ENCODE data around the gene BACH1.
"Not testable (repeated sequence)": the region's sequence is repeated elsewhere in the genome, so short reads cannot be mapped to it uniquely, and the experiment has no call there.

BACH1 gene

GRCh38 chr21:29356810-29357209 is 58.1 kb downstream of the BACH1 start:
- not testable (repeated sequence) for H3K4me2 ChIP-seq (ENCODE audit: low read depth, low read length, poor library complexity, severe bottlenecking); H3K27ac ChIP-seq (ENCODE audit: low read depth, low read length); H3K9me3 ChIP-seq (ENCODE audit: insufficient read depth, low read length); H3F3A ChIP-seq (ENCODE audit: insufficient read depth); H3K27me3 ChIP-seq (ENCODE audit: low read length); H3K79me2 ChIP-seq (ENCODE audit: insufficient read depth, low read length); H3K4me3 ChIP-seq (ENCODE audit: insufficient read depth, low read length, poor library complexity, severe bottlenecking); H2AFZ ChIP-seq (ENCODE audit: low read depth, low read length, severe bottlenecking); H3K36me3 ChIP-seq (ENCODE audit: low read length); H4K20me1 ChIP-seq (ENCODE audit: low read depth, low read length); H3K9ac ChIP-seq (ENCODE audit: low read length); H3K9me2 ChIP-seq (replicated peaks; ENCODE audit: insufficient read depth, low read length)

DNA sequence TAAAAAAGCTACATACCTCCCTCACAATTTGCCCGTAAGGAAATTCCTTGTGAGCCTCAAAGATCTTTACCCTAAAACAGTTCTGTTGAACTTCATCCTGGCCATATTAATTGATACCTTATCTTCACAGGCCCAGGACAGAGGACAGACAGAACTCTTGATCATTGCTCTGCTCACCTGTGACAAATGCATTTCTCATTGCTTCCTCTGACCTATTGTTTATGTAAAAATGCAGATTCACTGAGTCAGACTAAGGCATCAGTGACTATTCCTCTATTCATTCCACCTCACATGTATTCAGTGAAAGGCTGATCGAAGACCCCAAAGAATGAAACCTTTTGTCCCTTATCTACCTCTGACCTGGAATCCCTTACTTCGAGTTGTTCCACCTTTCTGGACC is 61.0 kb downstream of the BACH1 start:
- Histone ChIP-seq H3K4me3 (ENCODE audit: insufficient read depth, low read length, poor library complexity, severe bottlenecking) (no peak overlapping the region), H3K27me3 (ENCODE audit: low read length) (no peaks in the 10 kb centered on the region), H2AFZ (ENCODE audit: low read depth, low read length, severe bottlenecking) (no peak overlapping the region), H3K4me2 (ENCODE audit: low read depth, low read length, poor library complexity, severe bottlenecking) (no peak overlapping the region), H3K9me3 (ENCODE audit: insufficient read depth, low read length) (no peaks in the 10 kb centered on the region), H3K27ac (ENCODE audit: low read depth, low read length) (no peak overlapping the region), H3K36me3 (ENCODE audit: low read length) (no peaks in the 10 kb centered on the region), H3K9me2 (replicated peaks; ENCODE audit: insufficient read depth, low read length) (no peaks in the 10 kb centered on the region), H3K9ac (ENCODE audit: low read length) (no peak overlapping the region), H4K20me1 (ENCODE audit: low read depth, low read length) (no peaks in the 10 kb centered on the region), H3K79me2 (ENCODE audit: insufficient read depth, low read length) (no peaks in the 10 kb centered on the region), H3F3A (ENCODE audit: insufficient read depth) (no peaks in the 10 kb centered on the region)
- no peak for TF ChIP-seq EZH2phosphoT487 (conservative IDR thresholded peaks at IDR 0.05; ENCODE audit: low read length)
- TF ChIP-seq CTCF (IDR thresholded peaks at IDR 0.05; ENCODE audit: insufficient read depth, low read length, poor library complexity, severe bottlenecking) = no peak

DNA sequence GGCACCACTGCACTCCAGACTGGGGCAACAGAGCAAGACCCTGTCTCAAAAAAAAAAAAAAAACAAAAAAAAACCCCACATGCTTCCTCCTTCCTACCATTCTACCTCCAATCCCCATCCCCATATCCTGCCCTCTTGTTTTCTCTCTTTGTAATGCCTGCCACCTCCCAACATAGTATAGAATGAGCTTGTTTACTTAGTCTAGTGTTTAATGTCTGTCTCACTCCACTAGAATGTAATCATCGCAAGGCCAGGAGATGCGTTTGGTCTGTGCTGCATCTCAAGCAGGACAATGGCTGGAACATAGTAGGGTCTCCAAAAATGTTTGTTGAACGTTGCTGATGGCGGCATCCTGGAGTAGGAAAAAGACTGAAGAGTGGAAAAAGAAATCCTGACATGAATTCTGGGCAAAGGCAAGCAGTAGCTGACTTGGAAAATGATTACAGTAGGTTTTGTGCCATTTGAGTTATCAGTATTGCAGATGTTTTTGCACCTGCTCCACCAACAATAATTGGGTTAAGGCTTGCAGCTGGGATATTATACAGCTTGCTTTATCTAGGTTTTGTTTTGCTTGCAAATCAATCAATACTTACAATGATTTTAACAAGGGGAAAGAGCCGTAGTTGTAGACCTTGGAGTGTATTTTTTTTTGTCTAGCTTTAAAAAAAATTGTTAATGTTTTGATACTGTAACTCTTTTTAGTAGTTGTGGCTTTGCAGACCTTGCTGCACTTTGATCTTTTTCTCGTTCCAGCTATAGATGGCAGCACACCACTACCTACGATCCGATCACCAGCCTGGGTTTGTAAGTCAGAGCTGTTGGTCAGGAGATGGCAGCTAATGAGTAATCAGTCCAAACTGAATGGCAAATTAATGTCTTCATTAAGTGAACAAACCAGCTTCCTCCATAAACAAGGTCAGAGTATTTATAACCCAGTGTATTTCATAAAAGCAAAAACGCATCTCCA is 62.4 kb downstream of the BACH1 start:
- Histone ChIP-seq H3K27me3 (ENCODE audit: low read length) (no peaks in the 10 kb centered on the region), H3K36me3 (ENCODE audit: low read length) (no peaks in the 10 kb centered on the region), H3K9ac (ENCODE audit: low read length) (no peak overlapping the region), H3K27ac (ENCODE audit: low read depth, low read length) (no peak overlapping the region), H2AFZ (ENCODE audit: low read depth, low read length, severe bottlenecking) (no peak overlapping the region), H3K9me3 (ENCODE audit: insufficient read depth, low read length) (no peaks in the 10 kb centered on the region), H3K4me2 (ENCODE audit: low read depth, low read length, poor library complexity, severe bottlenecking) (no peak overlapping the region), H3K9me2 (replicated peaks; ENCODE audit: insufficient read depth, low read length) (no peaks in the 10 kb centered on the region), H3K79me2 (ENCODE audit: insufficient read depth, low read length) (no peaks in the 10 kb centered on the region), H3F3A (ENCODE audit: insufficient read depth) (no peaks in the 10 kb centered on the region), H4K20me1 (ENCODE audit: low read depth, low read length) (no peaks in the 10 kb centered on the region), H3K4me3 (ENCODE audit: insufficient read depth, low read length, poor library complexity, severe bottlenecking) (no peak overlapping the region)
- TF ChIP-seq CTCF (IDR thresholded peaks at IDR 0.05; ENCODE audit: insufficient read depth, low read length, poor library complexity, severe bottlenecking) (no peak), EZH2phosphoT487 (conservative IDR thresholded peaks at IDR 0.05; ENCODE audit: low read length) (no peak)

GRCh38 chr21:29362758-29363157 is 64.0 kb downstream of the BACH1 start:
- Histone ChIP-seq H3K4me3 (ENCODE audit: insufficient read depth, low read length, poor library complexity, severe bottlenecking) (no peak overlapping the region), H3K9ac (ENCODE audit: low read length) (no peak overlapping the region), H3K27ac (ENCODE audit: low read depth, low read length) (no peak overlapping the region), H3K79me2 (ENCODE audit: insufficient read depth, low read length) (no peaks in the 10 kb centered on the region), H4K20me1 (ENCODE audit: low read depth, low read length) (no peaks in the 10 kb centered on the region), H3K27me3 (ENCODE audit: low read length) (no peaks in the 10 kb centered on the region), H3K9me3 (ENCODE audit: insufficient read depth, low read length) (no peaks in the 10 kb centered on the region), H3K36me3 (ENCODE audit: low read length) (no peaks in the 10 kb centered on the region), H3K9me2 (replicated peaks; ENCODE audit: insufficient read depth, low read length) (no peaks in the 10 kb centered on the region), H3F3A (ENCODE audit: insufficient read depth) (no peaks in the 10 kb centered on the region), H2AFZ (ENCODE audit: low read depth, low read length, severe bottlenecking) (no peak overlapping the region), H3K4me2 (ENCODE audit: low read depth, low read length, poor library complexity, severe bottlenecking) (no peak overlapping the region)
- TF ChIP-seq CTCF (IDR thresholded peaks at IDR 0.05; ENCODE audit: insufficient read depth, low read length, poor library complexity, severe bottlenecking) = no peak
- no peak for TF ChIP-seq EZH2phosphoT487 (conservative IDR thresholded peaks at IDR 0.05; ENCODE audit: low read length)

Measured in SU-DHL-6 (cell line).